T-helper 1 cell (primary cell): ENCODE measurements around the gene CDK16.

Experiments used
- DNase-seq, 5 donors: peaks; one replicate each; pipeline ENCODE4 v3.0.0-alpha.2; 2012 to 2020

Gene CDK16

DNA sequence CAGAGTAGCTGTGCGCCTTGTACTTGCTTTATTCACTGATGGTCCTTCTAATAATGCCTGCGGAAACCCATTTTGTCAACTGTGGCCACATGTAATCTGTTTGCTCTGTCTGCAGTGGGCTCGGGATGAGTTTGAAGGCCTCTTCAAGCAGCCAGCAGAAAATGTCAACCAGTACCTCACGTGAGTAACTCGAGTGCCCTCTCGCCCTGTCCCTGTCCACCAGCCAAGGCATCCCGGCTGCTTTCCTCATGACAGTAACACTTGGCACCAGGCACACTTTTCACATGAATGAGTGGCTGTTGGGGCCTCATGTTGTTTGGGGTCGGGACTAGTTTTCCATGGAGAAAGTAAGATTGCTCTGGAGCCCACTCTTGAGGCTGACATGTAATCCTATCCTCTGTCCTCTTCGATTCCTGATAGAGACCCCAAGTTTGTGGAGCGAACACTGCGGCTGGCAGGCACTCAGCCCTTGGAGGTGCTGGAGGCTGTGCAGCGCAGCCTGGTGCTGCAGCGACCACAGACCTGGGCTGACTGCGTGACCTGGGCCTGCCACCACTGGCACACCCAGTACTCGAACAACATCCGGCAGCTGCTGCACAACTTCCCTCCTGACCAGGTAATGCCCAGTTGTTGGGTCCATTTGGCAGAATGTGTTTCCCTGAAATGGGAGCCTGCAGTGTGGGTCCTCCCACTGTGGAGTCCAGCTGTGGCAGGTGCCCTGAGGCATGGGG, 8.8 kb upstream of the CDK16 start:
- DNase-seq = no peak

DNA sequence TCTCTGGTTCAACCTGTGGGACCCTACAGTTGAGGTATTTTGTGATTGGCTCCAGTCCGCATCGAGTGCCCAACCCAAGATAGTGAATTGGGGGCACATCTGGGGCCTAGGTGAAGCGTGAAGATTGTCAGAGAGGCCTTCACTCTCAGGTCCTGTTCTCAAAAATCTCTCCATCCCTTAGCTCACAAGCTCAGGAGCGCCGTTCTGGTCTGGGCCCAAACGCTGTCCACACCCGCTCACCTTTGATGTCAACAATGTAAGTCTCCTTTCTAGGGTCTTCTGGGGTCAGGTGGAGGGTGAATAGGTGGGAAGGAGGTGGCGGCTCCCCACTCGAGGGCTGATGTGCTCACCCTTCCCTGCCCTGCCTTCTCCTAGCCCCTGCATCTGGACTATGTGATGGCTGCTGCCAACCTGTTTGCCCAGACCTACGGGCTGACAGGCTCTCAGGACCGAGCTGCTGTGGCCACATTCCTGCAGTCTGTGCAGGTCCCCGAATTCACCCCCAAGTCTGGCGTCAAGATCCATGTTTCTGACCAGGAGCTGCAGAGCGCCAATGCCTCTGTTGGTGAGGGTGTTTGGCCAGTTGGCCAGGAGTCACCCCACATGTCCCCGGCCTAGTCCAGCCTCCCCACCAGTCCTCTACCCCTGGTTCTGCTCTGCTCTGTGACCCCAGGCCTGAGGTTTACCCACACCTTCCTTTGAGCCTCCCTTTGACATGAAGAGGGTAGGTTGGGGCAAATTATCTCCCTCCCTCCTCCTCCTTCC, 7.6 kb upstream of the CDK16 start:
- DNase-seq = no peak

DNA sequence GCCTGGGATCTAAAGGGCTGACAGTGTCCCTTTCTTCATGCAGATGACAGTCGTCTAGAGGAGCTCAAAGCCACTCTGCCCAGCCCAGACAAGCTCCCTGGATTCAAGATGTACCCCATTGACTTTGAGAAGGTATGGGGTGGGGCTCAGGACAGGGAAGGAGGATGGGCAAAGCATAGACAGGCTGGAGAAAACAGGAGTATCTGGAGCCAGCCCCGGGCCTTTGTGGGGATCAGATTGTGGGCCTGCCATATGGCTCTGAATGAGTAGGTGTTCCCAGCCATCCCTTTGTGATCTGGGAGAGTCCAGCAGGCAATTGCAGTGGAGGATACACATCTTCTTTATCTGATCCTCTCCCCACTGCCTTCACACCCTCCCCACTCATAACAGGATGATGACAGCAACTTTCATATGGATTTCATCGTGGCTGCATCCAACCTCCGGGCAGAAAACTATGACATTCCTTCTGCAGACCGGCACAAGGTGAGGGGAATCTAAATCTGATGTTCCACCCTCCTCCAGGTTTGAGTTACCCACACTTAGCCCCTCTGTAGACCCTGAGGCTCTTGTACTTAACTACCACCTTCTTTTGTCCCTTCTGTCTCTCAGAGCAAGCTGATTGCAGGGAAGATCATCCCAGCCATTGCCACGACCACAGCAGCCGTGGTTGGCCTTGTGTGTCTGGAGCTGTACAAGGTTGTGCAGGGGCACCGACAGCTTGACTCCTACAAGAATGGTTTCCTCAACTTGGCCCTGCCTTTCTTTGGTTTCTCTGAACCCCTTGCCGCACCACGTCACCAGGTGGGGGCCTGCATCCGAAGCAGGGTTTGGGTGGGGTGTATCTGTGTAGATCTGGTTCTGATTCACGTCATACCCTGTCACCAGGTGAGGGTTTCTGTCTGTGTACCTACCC, 5.8 kb upstream of the CDK16 start:
- DNase-seq = no peak

DNA sequence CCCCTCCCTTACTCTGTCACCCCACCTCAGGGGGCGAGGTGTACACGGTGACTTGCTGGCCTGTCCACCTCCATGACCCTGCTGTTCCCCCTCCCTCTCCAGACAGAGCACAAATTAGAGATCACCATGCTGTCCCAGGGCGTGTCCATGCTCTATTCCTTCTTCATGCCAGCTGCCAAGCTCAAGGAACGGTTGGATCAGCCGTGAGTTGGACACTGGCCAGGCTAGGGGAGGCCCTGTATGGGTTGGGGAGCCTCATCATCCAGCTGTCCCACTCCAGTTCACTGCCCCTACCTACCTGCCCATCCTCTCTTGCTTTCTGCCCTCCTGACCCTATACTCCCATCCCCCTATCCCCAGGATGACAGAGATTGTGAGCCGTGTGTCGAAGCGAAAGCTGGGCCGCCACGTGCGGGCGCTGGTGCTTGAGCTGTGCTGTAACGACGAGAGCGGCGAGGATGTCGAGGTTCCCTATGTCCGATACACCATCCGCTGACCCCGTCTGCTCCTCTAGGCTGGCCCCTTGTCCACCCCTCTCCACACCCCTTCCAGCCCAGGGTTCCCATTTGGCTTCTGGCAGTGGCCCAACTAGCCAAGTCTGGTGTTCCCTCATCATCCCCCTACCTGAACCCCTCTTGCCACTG, 3.9 kb upstream of the CDK16 start:
- no peak for DNase-seq

DNA sequence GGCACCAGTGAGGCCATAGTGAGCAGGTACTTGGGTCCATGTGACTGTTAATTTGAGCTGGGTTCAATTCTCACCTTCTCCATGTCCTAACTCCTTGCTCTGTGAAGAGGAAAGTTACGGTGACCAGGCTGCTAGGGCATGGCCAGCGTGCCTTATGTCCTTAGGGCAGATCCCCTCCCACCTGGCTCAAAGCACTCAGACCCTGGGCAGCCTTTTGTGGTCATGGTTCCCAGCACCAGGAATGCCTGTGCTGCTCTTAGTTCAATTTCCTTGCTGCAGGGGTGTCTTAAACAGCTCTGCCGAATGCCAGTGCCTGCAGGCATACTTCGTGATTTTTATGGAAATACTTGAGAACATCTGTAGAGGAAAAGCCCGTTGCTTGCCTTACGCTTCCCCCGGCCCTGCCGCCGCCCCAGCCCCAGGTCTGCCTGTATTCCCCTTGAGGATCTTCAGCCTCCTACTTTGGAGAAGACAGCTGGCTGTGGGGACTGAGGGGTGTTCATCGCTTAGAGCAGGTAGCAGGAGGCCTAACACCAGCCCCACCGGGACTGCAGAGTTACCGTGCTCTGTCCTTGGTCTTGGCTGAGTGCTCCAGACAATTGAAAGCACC, 3.1 kb upstream of the CDK16 start:
- no peak for DNase-seq

DNA sequence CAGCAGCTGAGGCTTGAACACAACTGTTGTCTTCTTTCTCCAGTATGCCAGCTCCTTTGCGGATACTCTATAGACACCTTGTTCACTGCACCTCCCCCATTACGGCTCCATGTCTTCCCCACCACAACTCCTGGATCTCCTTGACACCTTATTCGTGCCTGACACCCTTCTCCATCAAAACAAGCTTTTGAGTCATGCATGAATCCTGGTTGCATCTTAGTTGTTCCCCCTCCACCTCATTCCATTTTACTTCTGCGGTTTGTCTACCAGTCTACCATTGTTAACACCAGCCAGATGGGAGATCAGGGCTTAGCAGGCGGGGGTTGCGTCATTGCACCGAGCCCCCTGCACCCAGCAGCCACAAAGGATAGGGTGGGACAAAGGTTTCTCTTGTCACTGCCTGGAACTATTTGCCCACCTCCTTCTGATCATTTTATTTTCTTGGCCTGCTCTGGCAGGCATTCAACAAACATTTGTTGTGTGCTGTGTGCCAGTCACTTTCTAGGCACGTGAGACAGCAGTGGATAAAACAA, 2.0 kb upstream of the CDK16 start:
- no peak for DNase-seq

DNA sequence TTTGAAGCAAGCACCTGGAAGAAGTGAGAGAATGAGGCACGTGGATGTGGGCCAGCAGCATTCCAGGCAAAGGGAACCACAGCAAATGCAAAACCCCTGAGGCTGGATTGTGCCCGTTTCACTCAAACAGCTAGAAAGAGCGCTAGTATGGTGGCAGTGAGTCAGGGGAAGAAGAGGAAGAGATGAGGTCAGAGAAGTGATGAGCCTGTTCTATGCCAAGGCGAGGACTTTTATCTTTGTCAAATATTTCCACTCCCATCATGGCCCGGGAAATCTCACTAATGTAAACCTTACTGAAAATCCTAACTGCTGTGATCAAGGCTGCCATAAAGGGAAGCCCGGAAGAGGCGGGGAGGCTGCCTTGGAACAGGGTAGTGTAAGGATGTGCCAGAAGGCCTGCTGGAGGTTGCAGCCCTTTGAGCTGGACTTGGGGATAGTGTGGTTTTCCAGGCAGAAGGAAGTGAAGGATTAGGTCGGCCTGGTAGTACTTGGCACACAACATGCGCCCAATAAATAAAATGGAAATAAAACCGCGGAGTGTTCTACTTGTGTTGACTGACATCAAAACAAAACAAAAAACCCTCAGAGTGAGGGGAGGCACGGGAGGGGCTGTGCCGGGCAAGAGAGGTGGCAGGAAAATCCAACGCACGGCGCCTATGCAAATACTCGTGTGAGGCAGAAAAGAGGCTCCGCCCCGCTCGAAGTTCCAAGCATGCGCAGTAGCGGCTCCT, 1.2 kb upstream of the CDK16 start:
- peak in 1 of 5 donors; percentile 7 for DNase-seq

DNA sequence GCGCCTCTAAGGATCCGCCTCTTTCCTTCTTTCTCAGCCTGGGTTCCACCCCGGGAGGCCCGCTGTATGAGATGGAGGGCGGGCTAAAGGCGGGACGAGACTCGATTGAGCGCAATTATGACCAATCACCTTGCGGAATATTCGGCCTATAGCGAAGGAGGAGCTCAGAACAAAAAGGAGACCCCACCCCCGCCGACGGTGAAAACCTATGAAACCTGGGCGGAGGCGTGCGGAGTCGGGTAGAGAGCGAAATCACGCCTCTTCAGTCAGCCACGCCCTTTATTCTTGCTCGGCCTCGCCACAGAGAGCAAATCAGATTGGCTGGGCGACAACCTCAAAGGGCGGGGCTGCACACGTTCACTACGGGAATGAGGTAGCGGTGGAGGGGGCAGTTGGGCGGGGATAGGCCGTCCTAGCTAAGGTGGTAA, 615 bp upstream of the CDK16 start:
- peak; percentile 88 to 99 (median 92) for DNase-seq

DNA sequence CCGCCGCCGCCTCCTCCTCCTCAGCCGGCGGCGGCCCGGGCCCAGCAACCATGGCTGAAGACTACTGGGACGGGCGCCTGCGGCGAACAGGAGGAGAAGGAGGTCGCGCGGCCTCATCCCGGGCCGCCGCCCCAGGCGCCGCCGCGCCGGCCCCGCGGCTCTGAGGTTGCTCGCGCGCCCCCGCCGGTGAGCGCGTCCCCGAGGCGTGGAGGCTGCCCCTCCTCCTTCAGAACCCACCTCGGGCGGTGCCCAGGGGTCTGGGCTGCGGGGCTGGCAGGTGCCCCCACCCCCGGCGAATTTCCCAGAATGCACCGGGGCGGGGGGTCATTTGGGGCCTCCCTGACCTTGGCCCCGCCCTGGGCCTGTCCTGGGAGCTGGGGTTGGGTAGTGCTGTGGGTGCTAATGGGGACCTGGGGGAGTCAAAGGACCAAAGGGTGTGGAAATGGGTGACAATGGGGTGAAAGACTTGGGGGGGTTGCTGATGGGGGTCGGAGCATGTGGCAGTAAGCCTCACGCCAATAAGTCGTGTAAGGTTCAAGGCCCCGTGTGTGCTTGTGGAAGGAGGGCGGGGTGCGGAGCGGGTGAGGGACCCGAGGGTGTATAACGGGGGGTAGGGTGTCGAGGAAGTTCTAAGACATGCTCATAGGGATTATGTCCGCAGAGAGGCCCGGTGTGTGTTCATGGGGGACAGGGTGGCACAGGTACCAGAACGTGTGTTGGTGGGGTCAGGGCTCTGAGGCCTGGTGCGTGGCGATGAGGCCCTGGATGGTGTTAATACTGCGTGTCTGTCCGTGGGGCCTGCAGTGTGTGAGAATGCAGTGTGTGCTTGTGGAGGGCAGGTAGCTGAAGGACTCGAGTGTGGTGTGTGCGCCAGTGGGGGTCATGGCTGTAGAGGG, 687 bp downstream of the CDK16 start:
- peak; percentile 23 to 47 (median 26) for DNase-seq

DNA sequence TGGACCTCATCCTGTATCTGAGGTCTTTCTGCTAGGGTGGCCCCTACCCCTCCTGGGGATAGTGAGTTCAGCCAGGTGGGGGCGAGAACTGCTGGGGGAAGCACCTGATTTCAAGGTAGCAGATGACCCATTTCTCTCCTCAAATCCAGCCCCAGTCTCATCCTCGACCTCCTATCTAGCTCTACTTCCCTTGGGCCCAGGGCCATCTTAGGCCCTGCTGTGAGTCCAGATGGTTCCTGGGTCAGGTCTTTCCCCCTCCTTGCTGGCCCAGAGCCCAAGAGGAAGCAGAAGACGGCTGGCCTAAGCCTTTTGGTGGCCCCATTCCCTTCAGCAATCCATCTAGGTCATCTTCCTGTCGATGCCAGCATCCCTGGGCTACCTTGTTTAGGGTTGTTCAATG, 3.3 kb downstream of the CDK16 start:
- DNase-seq = no peak

DNA sequence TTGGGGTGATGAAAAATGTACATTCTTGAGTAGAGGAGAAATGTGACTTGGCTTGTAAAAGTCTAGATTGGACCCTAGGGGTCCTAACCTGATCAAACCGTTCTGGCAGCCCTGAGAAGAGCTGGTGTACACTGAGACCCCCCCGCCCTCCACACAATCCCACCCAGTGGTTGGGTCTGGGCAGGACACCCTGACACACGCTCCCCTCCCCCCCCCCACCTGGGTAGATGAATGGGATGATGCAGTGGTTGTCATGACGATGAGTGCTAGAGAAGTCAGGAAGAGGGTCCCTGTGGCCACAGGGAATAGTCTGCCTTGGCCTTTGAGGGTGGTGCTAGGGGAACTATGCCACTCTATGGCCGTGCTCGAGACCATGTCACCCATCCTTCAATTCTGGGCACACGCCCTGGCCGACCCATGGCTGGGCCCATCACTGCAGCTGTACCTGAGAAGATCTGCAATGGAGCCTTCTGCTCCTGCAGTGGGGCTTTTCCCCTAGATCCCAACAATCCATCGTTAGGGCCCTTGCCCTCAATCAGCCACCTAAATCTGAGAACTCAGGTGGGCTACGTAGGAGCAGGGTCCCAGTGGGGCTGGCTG, 4.4 kb downstream of the CDK16 start:
- no peak for DNase-seq

DNA sequence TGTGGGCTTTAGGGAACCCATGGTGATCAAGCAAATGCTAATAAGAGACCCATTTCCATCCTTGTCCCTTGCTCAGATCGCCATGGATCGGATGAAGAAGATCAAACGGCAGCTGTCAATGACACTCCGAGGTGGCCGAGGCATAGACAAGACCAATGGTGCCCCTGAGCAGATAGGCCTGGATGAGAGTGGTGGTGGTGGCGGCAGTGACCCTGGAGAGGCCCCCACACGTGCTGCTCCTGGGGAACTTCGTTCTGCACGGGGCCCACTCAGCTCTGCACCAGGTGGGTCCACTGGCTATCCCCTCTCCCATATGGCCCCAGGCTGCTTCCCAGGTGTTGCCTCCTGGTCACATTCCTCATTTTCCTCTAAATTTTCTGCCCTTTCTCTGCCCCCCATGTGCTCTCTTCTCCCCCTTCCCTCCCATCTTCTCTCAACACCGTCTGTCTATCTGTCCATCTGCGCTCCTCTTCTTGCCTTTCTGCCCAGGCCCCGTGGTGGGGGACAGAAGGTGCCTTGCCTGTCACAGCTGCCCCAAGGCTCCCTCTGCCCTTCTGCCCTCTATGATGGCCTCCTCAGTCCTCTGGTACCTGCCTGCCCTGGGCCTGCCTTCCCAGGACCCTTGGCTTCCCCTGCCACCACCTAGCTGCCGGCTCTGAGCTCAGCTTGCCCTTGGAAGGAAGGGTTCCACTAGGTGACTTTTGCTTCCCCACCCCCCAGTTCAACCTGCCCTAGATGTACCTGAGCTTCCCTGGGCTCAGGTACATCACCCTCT, 5.2 kb downstream of the CDK16 start:
- DNase-seq = no peak

DNA sequence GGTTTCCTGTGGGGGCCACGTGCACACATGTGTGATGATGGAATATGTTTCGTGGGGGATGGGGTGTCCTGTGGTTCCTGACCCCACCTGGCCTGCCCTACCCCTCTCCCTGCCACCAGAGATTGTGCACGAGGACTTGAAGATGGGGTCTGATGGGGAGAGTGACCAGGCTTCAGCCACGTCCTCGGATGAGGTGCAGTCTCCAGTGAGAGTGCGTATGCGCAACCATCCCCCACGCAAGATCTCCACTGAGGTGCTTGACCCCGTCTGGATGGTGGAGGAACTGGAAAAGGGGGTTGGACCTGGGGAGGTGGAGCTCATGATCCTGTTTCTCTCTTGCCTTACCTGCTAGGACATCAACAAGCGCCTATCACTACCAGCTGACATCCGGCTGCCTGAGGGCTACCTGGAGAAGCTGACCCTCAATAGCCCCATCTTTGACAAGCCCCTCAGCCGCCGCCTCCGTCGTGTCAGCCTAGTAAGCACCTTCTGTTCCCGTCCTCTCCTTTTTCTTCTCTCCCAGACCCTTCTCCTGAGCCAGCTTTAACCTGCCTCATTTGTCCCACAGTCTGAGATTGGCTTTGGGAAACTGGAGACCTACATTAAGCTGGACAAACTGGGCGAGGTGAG, 5.9 kb downstream of the CDK16 start:
- DNase-seq = no peak

DNA sequence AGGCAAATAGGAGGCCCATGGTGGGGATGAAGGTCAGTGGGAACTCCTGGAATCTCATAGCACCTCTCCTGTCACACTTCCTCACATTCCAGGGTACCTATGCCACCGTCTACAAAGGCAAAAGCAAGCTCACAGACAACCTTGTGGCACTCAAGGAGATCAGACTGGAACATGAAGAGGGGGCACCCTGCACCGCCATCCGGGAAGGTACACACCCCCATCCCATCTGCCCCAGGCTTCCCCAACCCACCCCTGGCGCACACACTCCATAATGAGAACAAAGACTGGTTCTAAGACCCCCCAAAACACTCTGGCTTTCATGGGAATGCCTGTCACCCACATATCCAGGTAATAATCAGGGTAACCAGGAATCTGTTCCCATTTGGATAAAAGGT, 6.4 kb downstream of the CDK16 start:
- no peak for DNase-seq

DNA sequence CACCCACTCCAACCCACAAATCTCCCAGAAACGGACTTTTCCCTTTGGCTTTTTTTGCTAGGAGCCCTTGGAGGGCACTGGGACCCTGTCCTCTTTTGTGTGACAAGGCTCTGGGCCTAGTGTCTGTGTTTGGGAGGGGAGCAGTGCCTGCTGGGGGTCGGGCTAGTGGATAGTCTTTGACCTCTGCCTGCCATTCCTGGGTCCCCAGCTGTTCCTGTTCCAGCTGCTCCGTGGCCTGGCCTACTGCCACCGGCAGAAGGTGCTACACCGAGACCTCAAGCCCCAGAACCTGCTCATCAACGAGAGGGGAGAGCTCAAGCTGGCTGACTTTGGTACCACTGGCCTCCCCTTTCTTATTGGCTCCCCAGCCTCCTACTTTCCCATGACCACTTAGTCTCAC, 7.6 kb downstream of the CDK16 start:
- DNase-seq = no peak

DNA sequence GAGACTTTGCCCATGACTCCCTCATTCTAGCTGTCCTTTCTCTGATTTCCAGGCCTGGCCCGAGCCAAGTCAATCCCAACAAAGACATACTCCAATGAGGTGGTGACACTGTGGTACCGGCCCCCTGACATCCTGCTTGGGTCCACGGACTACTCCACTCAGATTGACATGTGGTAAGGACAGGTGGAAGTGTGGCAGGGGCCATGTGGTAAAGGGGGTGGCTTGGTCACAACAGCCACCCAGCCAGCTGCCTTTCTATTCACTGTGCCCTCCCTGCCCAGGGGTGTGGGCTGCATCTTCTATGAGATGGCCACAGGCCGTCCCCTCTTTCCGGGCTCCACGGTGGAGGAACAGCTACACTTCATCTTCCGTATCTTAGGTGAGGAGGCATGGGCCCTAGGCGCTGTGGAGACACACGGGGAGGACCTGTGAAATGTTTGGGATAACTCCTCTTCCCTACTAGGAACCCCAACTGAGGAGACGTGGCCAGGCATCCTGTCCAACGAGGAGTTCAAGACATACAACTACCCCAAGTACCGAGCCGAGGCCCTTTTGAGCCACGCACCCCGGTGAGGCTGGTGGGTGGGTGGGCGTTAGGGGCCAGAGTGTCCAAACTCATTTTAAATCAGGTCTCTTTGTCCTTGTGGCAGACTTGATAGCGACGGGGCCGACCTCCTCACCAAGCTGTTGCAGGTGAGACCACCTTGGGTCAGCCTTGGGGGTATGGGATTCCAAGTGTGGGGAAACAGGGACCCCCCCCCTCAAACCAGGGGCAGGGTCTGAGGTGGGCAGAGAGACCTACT, 8.3 kb downstream of the CDK16 start:
- DNase-seq = no peak

DNA sequence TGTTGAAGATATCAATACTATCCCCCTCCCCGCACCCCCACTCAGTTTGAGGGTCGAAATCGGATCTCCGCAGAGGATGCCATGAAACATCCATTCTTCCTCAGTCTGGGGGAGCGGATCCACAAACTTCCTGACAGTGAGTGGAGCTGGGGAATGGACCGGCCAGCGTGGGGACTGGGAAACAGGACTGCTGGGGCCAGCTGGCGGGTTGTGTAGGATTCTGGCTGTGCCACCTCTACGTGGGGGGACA, 8.8 kb downstream of the CDK16 start:
- no peak for DNase-seq
